ENCODE data around the gene CAB39L. TPM values are rescaled to one million over a fixed set of nuclear protein-coding genes. Genes with fewer than 3 reads are reported as not detected.
A peak's percentile ranks its signal among the peaks of the same experiment; 100 is the strongest.
"Not testable (repeated sequence)": the region's sequence is repeated elsewhere in the genome, so short reads cannot be mapped to it uniquely, and the experiment has no call there.

Gene CAB39L
- total and polyA plus RNA-seq, 3 donors from 2014 or later, result 23.2 to 46.9 (median 26.0) TPM

DNA sequence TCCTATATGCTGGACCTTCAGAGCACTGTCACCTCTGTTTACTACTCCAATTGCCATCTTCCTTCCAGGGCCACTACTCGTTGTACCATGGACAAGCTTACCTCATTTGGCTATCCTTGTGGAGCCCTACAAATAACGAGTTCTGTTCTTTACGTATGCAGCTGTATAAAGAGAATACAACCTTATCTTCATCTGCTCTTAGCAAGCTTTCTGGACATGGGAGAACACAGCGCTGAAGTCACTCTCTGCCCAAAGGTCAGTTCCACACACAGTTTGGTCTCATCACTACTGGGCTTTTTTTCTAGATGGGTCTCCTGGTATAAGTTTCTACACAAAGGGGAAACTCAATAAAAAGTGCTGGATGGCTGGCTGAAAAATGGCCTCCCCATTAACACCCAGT, 107.2 kb downstream of the CAB39L start:
- Histone ChIP-seq H3K9me3 (no peaks in the 10 kb centered on the region), H3K36me3 (ENCODE audit: low read depth, missing control alignments) (no peaks in the 10 kb centered on the region), H3K4me1 (no peaks in the 10 kb centered on the region), H3K27me3 (no peaks in the 10 kb centered on the region), H3K4me3 (no peak overlapping the region), H3K27ac (no peak overlapping the region)
- TF ChIP-seq CTCF (IDR thresholded peaks at IDR 0.05), result no peak
- TF ChIP-seq POLR2A (IDR thresholded peaks at IDR 0.05), result no peak
- DNase-seq, result no peak
- intact Hi-C loops (cut with DNase I; ENCODE audit: low total_unique reads), result no loop called here
- WGBS, 2 donors, result 86 to 95% methylated on average over 4 of the region's 4 CpGs

DNA sequence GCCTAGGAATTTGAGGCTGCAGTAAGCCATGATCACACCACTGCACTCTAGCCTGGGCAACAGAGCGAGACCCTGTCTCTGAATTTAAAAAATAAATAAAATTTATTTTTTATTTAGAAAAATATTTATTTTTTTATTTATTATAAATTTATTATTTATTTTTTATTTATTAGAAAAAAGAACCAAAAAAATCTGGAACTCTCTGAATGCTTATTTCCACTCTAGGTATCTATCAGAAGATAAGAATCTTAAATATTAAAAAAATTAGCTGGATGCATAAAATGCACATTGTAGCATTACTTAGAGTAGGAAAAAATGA, 113.4 kb downstream of the CAB39L start:
- intact Hi-C loops (cut with DNase I; ENCODE audit: low total_unique reads), result no loop called here
- no peak overlapping the region for H3K4me3 ChIP-seq
- WGBS, 2 donors, result 95 to 100% methylated on average over 1 of the region's 1 CpG
- no peaks in the 10 kb centered on the region for H3K36me3 ChIP-seq (ENCODE audit: low read depth, missing control alignments)
- no peaks in the 10 kb centered on the region for H3K9me3 ChIP-seq
- TF ChIP-seq POLR2A (IDR thresholded peaks at IDR 0.05) (no peak), CTCF (IDR thresholded peaks at IDR 0.05) (no peak)
- DNase-seq, result no peak
- peaks cover 19% of the 10 kb centered on the region for H3K4me1 ChIP-seq
- H3K27me3 ChIP-seq, result no peaks in the 10 kb centered on the region
- peak overlapping the region in 1 of 2 donors; percentile 54 for H3K27ac ChIP-seq

DNA sequence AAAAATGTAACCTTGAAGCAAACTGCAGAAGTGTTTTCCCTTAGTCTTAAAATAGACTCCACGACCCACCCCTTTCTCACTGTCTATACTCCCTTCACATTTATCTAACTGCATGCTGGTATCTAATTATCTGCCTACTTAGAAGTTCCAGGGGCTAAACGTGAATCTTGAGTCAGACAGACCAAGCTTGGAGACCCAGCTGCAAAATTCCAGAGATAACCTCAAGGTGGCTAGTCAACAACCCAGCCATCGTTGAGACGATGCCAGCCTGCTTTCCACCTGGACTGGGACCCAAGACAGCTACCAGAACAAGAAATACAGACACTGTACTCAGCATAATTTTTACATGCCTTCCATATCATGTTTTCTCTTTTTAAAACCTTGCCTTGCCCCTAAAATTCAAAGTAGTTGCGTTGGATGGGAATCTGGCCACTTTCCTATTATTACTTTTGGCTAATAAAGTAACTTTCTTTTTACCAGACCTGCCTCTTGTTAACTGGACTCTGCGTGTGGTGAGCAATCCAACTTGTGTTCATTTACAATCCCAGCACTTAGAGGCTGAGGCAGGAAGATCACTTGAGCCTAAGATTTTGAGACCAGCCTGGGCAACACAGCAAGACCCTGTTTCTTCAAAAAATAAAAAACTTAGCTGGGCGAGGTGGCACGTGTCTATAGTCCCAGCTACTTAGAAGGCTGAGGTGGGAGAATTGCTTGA, 113.9 kb downstream of the CAB39L start:
- H3K27ac ChIP-seq, result peak overlapping the region; percentile 42 to 54
- no peaks in the 10 kb centered on the region for H3K27me3 ChIP-seq
- H3K36me3 ChIP-seq (ENCODE audit: low read depth, missing control alignments), result no peaks in the 10 kb centered on the region
- peaks cover 19% of the 10 kb centered on the region for H3K4me1 ChIP-seq
- no peaks in the 10 kb centered on the region for H3K9me3 ChIP-seq
- no peak overlapping the region for H3K4me3 ChIP-seq
- no peak for DNase-seq
- TF ChIP-seq CTCF (IDR thresholded peaks at IDR 0.05) (peak in 1 of 3 experiments; percentile 14), POLR2A (IDR thresholded peaks at IDR 0.05) (no peak)
- 37 to 48% methylated on average over 8 of the region's 8 CpGs for WGBS, 2 donors
- intact Hi-C loops (cut with DNase I; ENCODE audit: low total_unique reads), result no loop called here

GRCh38 chr13:49327145-49327544, 116.7 kb downstream of the CAB39L start:
- Histone ChIP-seq H3K27ac (peak overlapping the region; percentile 16 to 71), H3K4me1 (peaks cover 19% of the 10 kb centered on the region)
- H3K27me3 ChIP-seq; DNase-seq; H3K4me3 ChIP-seq; H3K36me3 ChIP-seq (ENCODE audit: low read depth, missing control alignments); intact Hi-C loops (cut with DNase I; ENCODE audit: low total_unique reads); H3K9me3 ChIP-seq: not testable (repeated sequence)
- WGBS, 2 donors, result 93 to 94% methylated on average over 3 of the region's 3 CpGs

- Histone ChIP-seq H3K4me1 (peaks cover 19% of the 10 kb centered on the region), H3K4me3 (no peak overlapping the region), H3K27ac (peak overlapping the region in 1 of 2 donors; percentile 71), H3K36me3 (ENCODE audit: low read depth, missing control alignments) (no peaks in the 10 kb centered on the region), H3K27me3 (no peaks in the 10 kb centered on the region), H3K9me3 (no peaks in the 10 kb centered on the region)
- TF ChIP-seq CTCF (IDR thresholded peaks at IDR 0.05) (no peak), POLR2A (IDR thresholded peaks at IDR 0.05) (no peak)
- intact Hi-C loops (cut with DNase I; ENCODE audit: low total_unique reads), result no loop called here
- peak; percentile 50 for DNase-seq
- WGBS, 2 donors, result 45 to 54% methylated on average over 7 of the region's 7 CpGs
Measured at GRCh38 chr13:49326222-49326917, 117.5 kb downstream of the CAB39L start.
